Measurements from ENCODE around the gene NAIF1. TPM values are rescaled to one million over a fixed set of nuclear protein-coding genes. Genes with fewer than 3 reads are reported as not detected.
A peak's percentile ranks its signal among the peaks of the same experiment; 100 is the strongest.
"Not testable (repeated sequence)": the region's sequence is repeated elsewhere in the genome, so short reads cannot be mapped to it uniquely, and the experiment has no call there.

NAIF1 gene
- total and polyA plus RNA-seq, 4 experiments from 2014 or later, result 11.3 to 15.2 (median 13.6) TPM

DNA sequence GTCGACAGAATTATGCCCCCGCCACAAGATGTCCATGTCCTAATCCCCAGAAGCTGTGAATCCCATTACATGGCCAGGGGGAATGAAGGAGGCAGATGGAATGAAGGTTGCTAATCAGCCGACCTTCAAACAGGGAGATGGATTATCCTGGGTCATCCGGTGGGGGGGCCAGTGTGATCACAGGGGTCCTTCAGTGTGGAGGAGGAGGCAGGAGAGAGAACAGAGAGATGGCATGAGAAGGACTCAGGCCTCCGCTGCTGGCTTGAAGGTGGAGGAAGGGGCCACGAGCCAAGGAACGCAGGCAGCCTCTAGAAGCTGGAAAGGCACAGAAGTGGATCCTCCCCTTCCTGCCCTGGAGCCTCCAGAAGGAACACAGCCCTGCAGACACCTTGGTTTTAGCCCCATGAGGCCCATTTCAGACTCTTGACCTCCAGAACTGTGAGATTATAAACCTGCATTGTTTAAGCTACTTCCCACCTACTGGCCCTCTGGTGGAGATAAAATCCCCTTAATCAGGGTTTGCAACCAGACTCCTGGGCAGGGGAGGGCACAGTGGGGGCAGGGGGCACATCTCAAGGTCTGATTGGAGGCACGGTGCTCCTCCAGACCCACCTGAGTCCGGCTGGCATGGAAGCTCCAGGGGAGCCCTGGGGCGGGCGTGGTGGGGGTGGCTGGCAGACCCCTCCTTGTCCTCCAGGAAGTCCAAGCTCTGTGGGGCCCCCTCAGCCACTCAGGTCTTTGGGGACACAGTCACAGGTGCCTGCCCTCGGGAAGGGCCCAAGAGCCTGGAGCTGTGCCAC, 46.6 kb upstream of the NAIF1 start:
- intact Hi-C loops (cut with micrococcal nuclease), result no loop called here
- H3K27ac Mint-ChIP-seq, result peak overlapping the region in 1 of 7 donors; percentile 29
- H3K4me3 ChIP-seq (ENCODE audit: low read length in 2 of 2), result no peak overlapping the region
- H3K36me3 ChIP-seq (ENCODE audit: insufficient read depth, low read length), result no peaks in the 10 kb centered on the region
- no peaks in the 10 kb centered on the region for H3K9me3 Mint-ChIP-seq
- ChIA-PET CTCF (ENCODE audit: partially characterized antibody) (interaction anchor here (1.2 to 3.1 kb wide), 6 partner anchors 10 to 190 kb away, joined by 3 to 13 read pairs (median 4); no protein-coding TSS in a partner anchor), POLR2A (ENCODE audit: partially characterized antibody) (interaction anchor here (0.8 to 1.0 kb wide), 3 partner anchors 9 to 46 kb away, joined by 3 to 4 read pairs (median 4); partner anchors contain the start of gene NAIF1)
- H3K36me3 Mint-ChIP-seq, result peaks cover 14 to 23% of the 10 kb centered on the region in 2 donors
- no peak overlapping the region for H3K4me3 Mint-ChIP-seq
- no peaks in the 10 kb centered on the region for H3K9me3 ChIP-seq (ENCODE audit: control insufficient read depth in 1 of 2, low read length in 2 of 2)
- no peak overlapping the region for H3K27ac ChIP-seq (ENCODE audit: low read depth, low read length)
- DNase-seq, result no peak
- peaks cover 6 to 12% (median 6%) of the 10 kb centered on the region in 4 donors for H3K4me1 Mint-ChIP-seq
- H3K27me3 ChIP-seq (ENCODE audit: insufficient read depth, low read length), result no peaks in the 10 kb centered on the region
- no peaks in the 10 kb centered on the region for H3K27me3 Mint-ChIP-seq
- H3K4me1 ChIP-seq (ENCODE audit: insufficient read depth, low read length), result peaks cover 6% of the 10 kb centered on the region

- DNase-seq; H3K9me3 Mint-ChIP-seq; POLR2A ChIA-PET (ENCODE audit: partially characterized antibody); H3K4me3 ChIP-seq (ENCODE audit: low read length in 2 of 2); H3K27ac ChIP-seq (ENCODE audit: low read depth, low read length); H3K9me3 ChIP-seq (ENCODE audit: control insufficient read depth in 1 of 2, low read length in 2 of 2); CTCF ChIA-PET (ENCODE audit: partially characterized antibody); H3K4me1 ChIP-seq (ENCODE audit: insufficient read depth, low read length); intact Hi-C loops (cut with micrococcal nuclease); H3K27me3 Mint-ChIP-seq; H3K27me3 ChIP-seq (ENCODE audit: insufficient read depth, low read length); H3K4me1 Mint-ChIP-seq; H3K4me3 Mint-ChIP-seq: not testable (repeated sequence)
- Mint-ChIP-seq H3K36me3 (peaks cover 21 to 35% of the 10 kb centered on the region in 2 donors), H3K27ac (peak overlapping the region in 2 of 7 donors; percentile 4 to 60)
- H3K36me3 ChIP-seq (ENCODE audit: insufficient read depth, low read length), result peaks cover 15% of the 10 kb centered on the region
These were observed 44.6 kb upstream of the NAIF1 start for GRCh38 chr9:128111726-128112125.

GRCh38 chr9:128109050-128109709, 42.1 kb upstream of the NAIF1 start:
- Histone ChIP-seq H3K9me3 (ENCODE audit: control insufficient read depth in 1 of 2, low read length in 2 of 2) (no peaks in the 10 kb centered on the region), H3K27me3 (ENCODE audit: insufficient read depth, low read length) (no peaks in the 10 kb centered on the region), H3K4me1 (ENCODE audit: insufficient read depth, low read length) (no peaks in the 10 kb centered on the region), H3K4me3 (ENCODE audit: low read length in 2 of 2) (no peak overlapping the region), H3K27ac (ENCODE audit: low read depth, low read length) (no peak overlapping the region), H3K36me3 (ENCODE audit: insufficient read depth, low read length) (peaks cover 34% of the 10 kb centered on the region)
- no peaks in the 10 kb centered on the region for H3K27me3 Mint-ChIP-seq
- H3K4me1 Mint-ChIP-seq, result peaks cover 0 to 13% (median 5%) of the 10 kb centered on the region in 4 donors
- intact Hi-C loops (cut with micrococcal nuclease), result no loop called here
- H3K36me3 Mint-ChIP-seq, result peaks cover 28 to 43% of the 10 kb centered on the region in 2 donors
- H3K4me3 Mint-ChIP-seq, result no peak overlapping the region
- peak overlapping the region in 2 of 7 donors; percentile 13 to 65 for H3K27ac Mint-ChIP-seq
- CTCF ChIA-PET (ENCODE audit: partially characterized antibody), result interaction anchor here (1.4 kb wide), 1 partner anchor 8 kb away, joined by 4 read pairs; no protein-coding TSS in a partner anchor
- no peak for DNase-seq
- H3K9me3 Mint-ChIP-seq, result no peaks in the 10 kb centered on the region
- POLR2A ChIA-PET (ENCODE audit: partially characterized antibody), result interaction anchor here (1.2 kb wide), 1 partner anchor 16 kb away, joined by 3 read pairs; no protein-coding TSS in a partner anchor

DNA sequence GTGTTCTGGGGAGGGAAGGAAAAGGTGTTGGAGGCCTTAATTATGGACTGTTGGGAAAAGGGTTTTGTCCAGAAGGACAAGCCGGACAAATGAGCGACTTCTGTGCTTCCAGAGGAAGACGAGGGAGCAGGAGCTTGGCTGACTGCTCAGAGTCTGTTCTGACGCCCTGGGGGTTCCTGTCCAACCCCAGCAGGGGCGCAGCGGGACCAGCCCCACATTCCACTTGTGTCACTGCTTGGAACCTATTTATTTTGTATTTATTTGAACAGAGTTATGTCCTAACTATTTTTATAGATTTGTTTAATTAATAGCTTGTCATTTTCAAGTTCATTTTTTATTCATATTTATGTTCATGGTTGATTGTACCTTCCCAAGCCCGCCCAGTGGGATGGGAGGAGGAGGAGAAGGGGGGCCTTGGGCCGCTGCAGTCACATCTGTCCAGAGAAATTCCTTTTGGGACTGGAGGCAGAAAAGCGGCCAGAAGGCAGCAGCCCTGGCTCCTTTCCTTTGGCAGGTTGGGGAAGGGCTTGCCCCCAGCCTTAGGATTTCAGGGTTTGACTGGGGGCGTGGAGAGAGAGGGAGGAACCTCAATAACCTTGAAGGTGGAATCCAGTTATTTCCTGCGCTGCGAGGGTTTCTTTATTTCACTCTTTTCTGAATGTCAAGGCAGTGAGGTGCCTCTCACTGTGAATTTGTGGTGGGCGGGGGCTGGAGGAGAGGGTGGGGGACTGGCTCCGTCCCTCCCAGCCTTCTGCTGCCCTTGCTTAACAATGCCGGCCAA, 41.3 kb upstream of the NAIF1 start:
- DNase-seq, result no peak
- Mint-ChIP-seq H3K4me1 (peaks cover 4 to 16% (median 6%) of the 10 kb centered on the region in 4 donors), H3K36me3 (peaks cover 25 to 48% of the 10 kb centered on the region in 2 donors), H3K4me3 (no peak overlapping the region), H3K9me3 (no peaks in the 10 kb centered on the region), H3K27me3 (no peaks in the 10 kb centered on the region), H3K27ac (peak overlapping the region in 1 of 7 donors; percentile 47)
- H3K9me3 ChIP-seq (ENCODE audit: control insufficient read depth in 1 of 2, low read length in 2 of 2), result no peaks in the 10 kb centered on the region
- no peak overlapping the region for H3K27ac ChIP-seq (ENCODE audit: low read depth, low read length)
- CTCF ChIA-PET (ENCODE audit: partially characterized antibody), result interaction anchor here (1.4 kb wide), 1 partner anchor 9 kb away, joined by 4 read pairs; no protein-coding TSS in a partner anchor
- H3K4me1 ChIP-seq (ENCODE audit: insufficient read depth, low read length), result peaks cover 6% of the 10 kb centered on the region
- intact Hi-C loops (cut with micrococcal nuclease), result no loop called here
- H3K27me3 ChIP-seq (ENCODE audit: insufficient read depth, low read length), result no peaks in the 10 kb centered on the region
- POLR2A ChIA-PET (ENCODE audit: partially characterized antibody), result no interaction called here
- no peak overlapping the region for H3K4me3 ChIP-seq (ENCODE audit: low read length in 2 of 2)
- peaks cover 40% of the 10 kb centered on the region for H3K36me3 ChIP-seq (ENCODE audit: insufficient read depth, low read length)

- peaks cover 47% of the 10 kb centered on the region for H3K36me3 ChIP-seq (ENCODE audit: insufficient read depth, low read length)
- POLR2A ChIA-PET (ENCODE audit: partially characterized antibody), result no interaction called here
- no peaks in the 10 kb centered on the region for H3K9me3 ChIP-seq (ENCODE audit: control insufficient read depth in 1 of 2, low read length in 2 of 2)
- Mint-ChIP-seq H3K4me1 (peaks cover 9 to 24% (median 11%) of the 10 kb centered on the region in 4 donors), H3K9me3 (no peaks in the 10 kb centered on the region), H3K27me3 (no peaks in the 10 kb centered on the region), H3K4me3 (no peak overlapping the region), H3K36me3 (peaks cover 25 to 53% of the 10 kb centered on the region in 2 donors), H3K27ac (peak overlapping the region in 2 of 7 donors; percentile 12 to 23)
- DNase-seq, result no peak
- H3K4me3 ChIP-seq (ENCODE audit: low read length in 2 of 2), result no peak overlapping the region
- intact Hi-C loops (cut with micrococcal nuclease), result no loop called here
- CTCF ChIA-PET (ENCODE audit: partially characterized antibody), result interaction anchor here (0.8 to 1.4 kb wide), 2 partner anchors 10 kb away, joined by 3 to 4 read pairs; no protein-coding TSS in a partner anchor
- H3K27me3 ChIP-seq (ENCODE audit: insufficient read depth, low read length), result no peaks in the 10 kb centered on the region
- H3K27ac ChIP-seq (ENCODE audit: low read depth, low read length), result no peak overlapping the region
- H3K4me1 ChIP-seq (ENCODE audit: insufficient read depth, low read length), result peaks cover 14% of the 10 kb centered on the region
These were observed 40.5 kb upstream of the NAIF1 start for GRCh38 chr9:128107468-128108268.

DNA sequence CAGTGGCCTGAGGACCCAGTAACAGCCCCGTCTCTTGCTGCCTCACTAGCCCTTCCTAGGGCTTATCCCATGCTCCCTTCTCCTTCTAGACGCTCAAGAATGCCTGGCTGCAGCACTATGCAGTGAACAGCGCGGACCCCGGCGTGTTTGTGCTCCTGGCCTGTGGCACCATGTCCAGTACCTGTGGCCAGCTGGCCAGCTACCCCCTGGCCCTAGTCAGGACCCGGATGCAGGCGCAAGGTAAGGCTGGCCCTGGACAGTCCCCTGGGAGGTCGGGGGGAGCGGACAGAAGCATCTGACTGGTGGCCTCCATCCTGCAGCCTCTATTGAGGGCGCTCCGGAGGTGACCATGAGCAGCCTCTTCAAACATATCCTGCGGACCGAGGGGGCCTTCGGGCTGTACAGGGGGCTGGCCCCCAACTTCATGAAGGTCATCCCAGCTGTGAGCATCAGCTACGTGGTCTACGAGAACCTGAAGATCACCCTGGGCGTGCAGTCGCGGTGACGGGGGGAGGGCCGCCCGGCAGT, 39.9 kb upstream of the NAIF1 start:
- ChIA-PET POLR2A (ENCODE audit: partially characterized antibody) (no interaction called here), CTCF (ENCODE audit: partially characterized antibody) (interaction anchor here (0.8 to 1.1 kb wide), 3 partner anchors 9 to 14 kb away, joined by 3 to 6 read pairs (median 4); no protein-coding TSS in a partner anchor)
- H3K27me3 ChIP-seq (ENCODE audit: insufficient read depth, low read length), result no peaks in the 10 kb centered on the region
- H3K36me3 ChIP-seq (ENCODE audit: insufficient read depth, low read length), result peaks cover 54% of the 10 kb centered on the region
- H3K4me3 ChIP-seq (ENCODE audit: low read length in 2 of 2), result no peak overlapping the region
- Mint-ChIP-seq H3K9me3 (peaks cover 0 to 2% (median 0%) of the 10 kb centered on the region in 8 donors), H3K4me1 (peaks cover 10 to 31% (median 16%) of the 10 kb centered on the region in 4 donors), H3K27me3 (no peaks in the 10 kb centered on the region), H3K27ac (peak overlapping the region in 2 of 7 donors; percentile 52 to 80), H3K36me3 (peaks cover 32 to 60% of the 10 kb centered on the region in 2 donors), H3K4me3 (no peak overlapping the region)
- H3K9me3 ChIP-seq (ENCODE audit: control insufficient read depth in 1 of 2, low read length in 2 of 2), result no peaks in the 10 kb centered on the region
- no peak overlapping the region for H3K27ac ChIP-seq (ENCODE audit: low read depth, low read length)
- peaks cover 21% of the 10 kb centered on the region for H3K4me1 ChIP-seq (ENCODE audit: insufficient read depth, low read length)
- no peak for DNase-seq
- intact Hi-C loops (cut with micrococcal nuclease), result no loop called here

Data from CD4-positive, alpha-beta memory T cell (primary cell).